ENCODE measurements around the gene PPEF1.

DNA sequence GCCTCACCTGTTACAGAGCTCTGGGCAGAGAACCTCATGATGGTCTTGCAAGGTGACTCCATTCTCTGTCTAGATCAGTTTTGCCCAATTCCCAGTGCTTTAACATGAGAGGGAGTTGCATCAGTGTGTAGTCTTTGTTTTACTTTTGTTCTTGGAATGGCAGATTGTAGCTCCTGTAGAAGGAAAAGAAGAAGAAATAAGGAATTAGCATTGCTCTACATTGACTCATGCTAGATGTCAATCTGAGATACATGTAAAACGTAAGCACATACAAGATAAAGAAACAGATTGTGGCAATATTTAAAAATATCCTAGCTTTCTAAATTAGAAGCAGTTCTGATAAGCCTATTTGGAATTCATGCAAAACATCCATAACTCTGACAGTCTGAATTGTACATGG lies 16.0 kb upstream of the PPEF1 start:
- TF ChIP-seq, protein P1, sequence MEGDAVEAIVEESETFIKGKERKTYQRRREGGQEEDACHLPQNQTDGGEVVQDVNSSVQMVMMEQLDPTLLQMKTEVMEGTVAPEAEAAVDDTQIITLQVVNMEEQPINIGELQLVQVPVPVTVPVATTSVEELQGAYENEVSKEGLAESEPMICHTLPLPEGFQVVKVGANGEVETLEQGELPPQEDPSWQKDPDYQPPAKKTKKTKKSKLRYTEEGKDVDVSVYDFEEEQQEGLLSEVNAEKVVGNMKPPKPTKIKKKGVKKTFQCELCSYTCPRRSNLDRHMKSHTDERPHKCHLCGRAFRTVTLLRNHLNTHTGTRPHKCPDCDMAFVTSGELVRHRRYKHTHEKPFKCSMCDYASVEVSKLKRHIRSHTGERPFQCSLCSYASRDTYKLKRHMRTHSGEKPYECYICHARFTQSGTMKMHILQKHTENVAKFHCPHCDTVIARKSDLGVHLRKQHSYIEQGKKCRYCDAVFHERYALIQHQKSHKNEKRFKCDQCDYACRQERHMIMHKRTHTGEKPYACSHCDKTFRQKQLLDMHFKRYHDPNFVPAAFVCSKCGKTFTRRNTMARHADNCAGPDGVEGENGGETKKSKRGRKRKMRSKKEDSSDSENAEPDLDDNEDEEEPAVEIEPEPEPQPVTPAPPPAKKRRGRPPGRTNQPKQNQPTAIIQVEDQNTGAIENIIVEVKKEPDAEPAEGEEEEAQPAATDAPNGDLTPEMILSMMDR (IDR thresholded peaks at IDR 0.05), result no peak
- no peak for TF ChIP-seq EZH2phosphoT487 (IDR thresholded peaks at IDR 0.05)
- no peak for TF ChIP-seq EZH2 (IDR thresholded peaks at IDR 0.05)

Data from neural progenitor cell (in vitro differentiated cells).